Stimulated activated CD8-positive, alpha-beta memory T cell treated with anti-CD3 and anti-CD28 coated beads, Interleukin-4, amount 100 ng/mL, for 24 hours (primary cell): ENCODE measurements around the gene HEATR5B.

Experiments
- DNase-seq: peaks from one replicate; pipeline ENCODE4 v3.0.0-alpha.2; 2020; ENCODE audit warnings: low read depth

The HEATR5B gene

DNA sequence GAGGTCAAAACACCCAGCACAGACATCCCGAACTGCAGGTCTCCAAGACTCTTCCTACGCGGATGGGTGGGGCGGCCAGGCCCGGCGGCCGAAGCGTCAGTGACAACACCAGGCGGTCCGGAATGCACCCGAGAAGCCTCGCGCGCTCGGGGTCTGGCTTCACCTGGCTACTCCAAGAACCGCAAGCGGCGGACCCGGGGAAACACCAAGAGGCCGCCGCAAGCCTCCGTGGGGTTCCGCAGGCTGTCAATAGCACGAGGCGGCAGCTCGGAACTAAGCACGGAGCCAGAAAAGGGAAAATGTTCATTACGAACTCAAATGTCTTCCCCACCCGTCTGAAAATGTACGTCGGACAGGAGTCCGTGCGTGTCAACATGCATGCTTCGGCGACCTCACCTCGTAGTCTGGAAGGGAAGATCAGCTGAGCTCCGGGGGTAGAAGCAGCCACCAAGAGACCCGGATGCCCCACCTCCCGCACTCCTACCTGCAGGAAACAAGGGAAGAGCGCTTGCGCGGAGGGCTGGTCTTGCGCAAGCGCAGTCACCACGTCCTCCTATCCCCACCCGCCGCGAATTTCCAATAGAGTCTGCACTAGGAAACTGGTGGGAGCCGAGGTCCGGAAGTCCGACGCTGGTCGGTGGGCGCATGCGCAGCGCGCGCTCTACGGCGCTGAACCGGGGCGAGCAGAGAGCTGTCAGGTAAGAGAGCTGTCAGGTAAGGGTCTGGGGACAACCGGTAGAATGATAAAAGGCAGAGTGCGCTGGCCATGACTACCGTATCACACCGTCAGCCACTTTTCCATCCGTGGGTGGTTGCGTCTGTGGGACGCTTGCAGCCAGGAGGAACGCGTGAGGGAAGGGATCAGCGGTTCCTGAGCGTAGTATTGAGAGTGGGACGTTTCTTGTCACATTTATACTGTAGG, at the start of gene HEATR5B, which contains the start of gene GPATCH11:
Gene HEATR5B (minus strand): TSS at position 500 of the 922 bp plus-strand sequence. CDS start 958 bp downstream, outside the sequence.
Gene GPATCH11 (plus strand): TSS at position 646 of the 922 bp plus-strand sequence. CDS start 3,864 bp downstream, outside the sequence.
- peak; percentile 87 for DNase-seq

DNA sequence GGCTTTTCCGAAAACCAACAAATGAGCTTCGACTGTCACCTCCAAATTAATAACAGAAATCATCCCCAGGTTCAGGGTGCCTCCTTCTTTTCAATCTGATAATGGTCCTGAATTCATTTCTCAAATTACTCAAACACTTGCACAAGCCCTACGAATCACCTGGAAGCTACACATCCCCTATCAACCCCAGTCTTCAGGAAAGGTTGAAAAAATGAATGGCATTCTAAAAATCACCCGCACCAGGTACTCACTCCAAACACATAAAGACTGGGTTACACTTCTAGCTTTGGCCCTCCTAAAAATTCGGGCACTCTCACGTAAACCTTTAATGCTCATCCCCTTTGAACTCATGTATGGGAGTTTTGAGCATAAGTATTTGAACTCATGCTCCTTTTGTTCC, 48.7 kb upstream of the HEATR5B start:
- no peak for DNase-seq

DNA sequence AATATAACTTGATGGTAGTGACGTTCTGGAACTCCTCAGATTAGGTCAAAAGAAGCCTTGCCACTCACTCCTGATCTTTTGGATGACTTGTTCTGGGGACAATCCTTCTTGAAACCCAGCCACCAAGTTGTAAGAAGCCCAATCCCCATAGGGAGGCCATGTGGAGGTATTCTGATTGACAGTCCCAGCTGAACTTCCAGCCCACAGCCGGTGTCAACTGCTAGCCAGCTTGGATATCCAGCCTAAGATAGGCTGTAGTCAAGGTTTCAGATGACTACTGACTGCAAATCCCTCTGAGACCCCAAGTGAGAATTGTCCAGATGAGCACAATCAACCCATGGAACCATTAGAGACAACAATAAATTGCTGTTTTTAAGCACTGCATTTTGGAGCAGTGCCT, 41.2 kb upstream of the HEATR5B start:
- no peak for DNase-seq

DNA sequence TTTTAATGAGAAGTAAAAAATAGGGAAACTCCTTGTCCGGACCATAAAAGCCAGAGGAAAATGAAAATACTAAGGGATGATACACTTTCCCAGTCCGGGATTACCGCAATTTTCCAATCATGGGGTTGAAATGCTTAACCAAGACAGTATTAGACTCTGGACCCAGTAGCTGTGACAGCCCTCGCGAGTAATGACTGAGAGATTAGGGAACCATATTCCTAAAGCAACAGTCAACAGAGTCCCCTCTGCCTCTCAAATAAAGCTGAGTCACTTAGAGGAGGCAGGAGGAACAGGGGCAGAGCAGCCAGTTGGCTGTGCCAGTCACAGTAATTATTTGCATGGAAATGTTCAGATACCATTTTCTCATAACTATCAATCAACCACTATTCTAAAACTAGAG, 35.0 kb upstream of the HEATR5B start:
- DNase-seq: no peak

- no peak for DNase-seq
Measured at GRCh38 chr2:37117566-37117965, 33.4 kb upstream of the HEATR5B start.

DNA sequence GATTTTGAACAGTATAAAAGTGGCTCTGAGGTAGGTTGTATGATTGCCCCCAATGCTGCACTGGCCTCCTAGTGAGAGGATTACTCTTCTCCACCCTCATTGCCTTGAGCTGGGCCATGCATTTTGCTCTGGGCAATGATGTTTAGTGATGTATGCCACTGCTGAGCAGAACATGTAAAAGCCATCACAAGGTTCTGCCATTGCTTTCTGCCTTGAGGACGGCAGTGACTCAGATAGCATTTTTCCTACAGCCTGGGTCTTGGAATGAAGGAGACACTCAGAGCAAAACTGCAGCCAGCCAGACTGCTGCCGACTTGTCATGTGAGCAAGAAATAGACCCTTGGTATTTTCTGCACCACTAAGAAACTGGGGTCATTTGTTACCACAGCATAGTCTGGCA, 27.8 kb upstream of the HEATR5B start:
- no peak for DNase-seq

- no peak for DNase-seq
Measured at GRCh38 chr2:37110306-37111212, 26.4 kb upstream of the HEATR5B start.

DNA sequence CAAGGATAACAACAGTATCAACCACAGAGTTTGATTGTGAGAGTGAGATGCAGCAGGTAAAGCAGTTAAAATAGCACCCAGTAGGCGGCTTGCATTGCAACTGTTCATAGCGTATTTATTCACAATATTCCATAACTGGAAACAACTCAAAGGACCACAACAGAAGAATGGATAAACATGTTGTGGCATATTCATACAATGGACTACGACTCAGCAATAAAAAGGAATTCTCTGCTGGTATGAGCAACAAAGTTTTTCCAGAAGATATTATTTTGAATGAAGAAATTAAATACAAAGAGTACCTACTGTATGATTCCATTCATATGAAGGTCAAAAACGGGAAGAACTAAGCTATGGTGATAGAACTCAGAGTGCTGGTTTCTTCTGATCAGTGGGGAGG, 25.4 kb upstream of the HEATR5B start:
- DNase-seq: no peak

GRCh38 chr2:37105150-37105549, 21.0 kb upstream of the HEATR5B start:
- no peak for DNase-seq

DNA sequence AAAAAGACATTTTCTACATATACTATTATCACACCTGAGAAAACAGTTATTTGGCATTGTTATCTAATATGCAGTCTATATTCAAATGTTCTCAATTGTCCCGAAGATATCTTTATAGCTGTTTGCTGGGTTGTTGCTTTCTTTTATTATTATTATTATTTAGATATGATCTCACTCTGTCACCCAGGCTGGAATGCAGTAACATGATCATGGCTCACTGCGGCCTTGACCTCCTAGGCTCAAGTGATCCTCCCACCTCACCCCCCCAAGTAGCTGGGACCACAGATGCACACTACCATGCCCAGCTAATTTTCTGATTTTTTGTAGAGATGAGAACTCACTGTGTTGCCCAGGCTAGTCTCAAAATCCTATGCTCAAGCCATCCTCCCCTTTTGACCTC, 20.0 kb upstream of the HEATR5B start:
- DNase-seq: no peak

GRCh38 chr2:37102588-37102987, 18.4 kb upstream of the HEATR5B start:
- no peak for DNase-seq

GRCh38 chr2:37100054-37100453, 15.9 kb upstream of the HEATR5B start:
- DNase-seq: no peak

DNA sequence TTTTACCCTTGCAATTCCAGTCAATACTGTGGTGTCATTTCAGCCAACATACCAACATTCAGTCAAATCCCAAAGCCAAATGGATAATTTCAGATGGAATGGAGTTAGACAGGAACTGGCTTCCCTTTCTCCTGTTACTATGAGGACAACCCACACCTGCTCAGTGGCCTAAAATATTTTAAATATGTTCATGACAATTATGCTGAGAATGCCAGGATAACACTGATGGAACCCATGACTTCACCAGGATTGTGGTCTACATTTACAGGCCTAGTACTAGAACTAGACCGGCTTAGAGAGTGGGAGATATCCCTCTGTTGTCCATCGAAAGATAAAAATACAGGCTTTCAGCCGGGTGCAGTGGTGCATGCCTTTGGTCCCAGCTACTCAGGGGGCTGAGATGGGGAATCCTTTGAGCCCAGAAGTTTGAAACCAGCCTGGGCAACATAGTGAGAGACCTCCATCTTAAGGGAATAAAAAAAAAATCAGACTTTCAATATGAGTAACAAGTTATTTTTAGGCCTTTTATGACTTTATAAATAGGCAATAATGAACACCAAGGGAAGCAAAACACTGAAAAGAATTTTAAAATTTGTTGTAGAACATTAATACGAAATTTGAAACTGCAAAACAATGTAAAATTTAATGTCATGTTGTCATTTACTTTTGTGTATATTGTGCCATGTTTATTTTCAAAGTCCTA, 14.4 kb upstream of the HEATR5B start:
- no peak for DNase-seq

GRCh38 chr2:37096568-37096967, 12.4 kb upstream of the HEATR5B start:
- no peak for DNase-seq

DNA sequence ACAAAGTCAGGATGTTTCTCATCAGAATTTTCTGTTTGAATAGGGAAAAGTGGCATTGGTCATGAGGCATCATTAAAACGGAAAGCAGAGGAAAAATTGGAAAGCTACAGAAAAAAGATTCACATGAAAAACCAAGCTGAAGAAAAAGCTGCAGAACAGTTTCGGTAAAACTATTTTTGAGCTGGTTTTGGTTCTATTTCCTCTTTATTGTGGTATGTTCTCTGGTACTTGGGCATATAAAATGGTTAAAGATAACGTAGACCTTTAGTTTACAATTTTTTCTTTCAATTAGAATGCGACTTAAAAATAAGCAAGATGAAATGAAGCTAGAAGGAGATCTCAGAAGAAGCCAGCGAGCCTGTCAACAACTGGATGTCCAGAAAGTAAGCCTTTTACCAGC, 7.7 kb upstream of the HEATR5B start:
- DNase-seq: no peak

DNA sequence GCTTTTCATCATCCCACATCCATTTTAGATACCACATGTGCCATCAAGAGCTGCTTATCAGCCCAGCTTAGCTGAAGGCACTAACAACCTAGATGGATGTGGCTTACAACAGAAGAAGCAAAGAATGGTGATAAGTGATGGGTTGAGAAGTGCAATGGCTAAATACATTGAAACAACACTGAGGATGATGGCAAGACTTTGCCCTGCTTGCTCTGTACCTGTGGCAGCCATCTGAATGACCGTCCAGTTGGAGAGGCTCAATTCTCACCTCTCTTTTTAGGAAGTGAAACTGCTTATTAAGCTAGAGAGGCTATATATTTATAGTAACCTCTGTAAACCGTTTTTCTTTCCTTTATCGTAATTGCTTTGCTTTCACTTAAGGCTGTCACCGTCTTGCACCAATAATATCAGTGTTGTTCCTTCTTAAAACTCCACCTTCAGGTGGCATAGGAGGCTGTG, 5.9 kb upstream of the HEATR5B start:
- no peak for DNase-seq

DNA sequence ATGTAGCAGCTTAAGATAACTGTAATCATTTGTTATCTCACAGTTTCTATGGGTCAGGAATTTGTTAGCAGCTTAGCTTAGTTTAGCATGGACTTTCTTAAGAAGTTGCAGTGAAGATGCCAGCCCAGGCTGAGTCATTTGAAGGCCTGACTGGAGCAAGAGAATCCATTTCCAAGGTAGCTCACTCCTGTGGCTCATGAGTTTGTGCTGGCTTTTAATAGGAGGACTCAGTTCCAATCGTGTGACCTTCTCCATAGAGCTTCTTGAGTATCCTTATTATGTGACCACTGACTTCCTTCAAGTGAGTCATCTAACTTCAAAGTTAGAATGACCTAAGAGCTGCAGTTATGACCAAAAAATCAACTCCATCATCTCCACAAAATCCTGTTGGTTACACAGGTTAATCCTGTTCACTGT, 1.6 kb upstream of the HEATR5B start:
- DNase-seq: no peak

DNA sequence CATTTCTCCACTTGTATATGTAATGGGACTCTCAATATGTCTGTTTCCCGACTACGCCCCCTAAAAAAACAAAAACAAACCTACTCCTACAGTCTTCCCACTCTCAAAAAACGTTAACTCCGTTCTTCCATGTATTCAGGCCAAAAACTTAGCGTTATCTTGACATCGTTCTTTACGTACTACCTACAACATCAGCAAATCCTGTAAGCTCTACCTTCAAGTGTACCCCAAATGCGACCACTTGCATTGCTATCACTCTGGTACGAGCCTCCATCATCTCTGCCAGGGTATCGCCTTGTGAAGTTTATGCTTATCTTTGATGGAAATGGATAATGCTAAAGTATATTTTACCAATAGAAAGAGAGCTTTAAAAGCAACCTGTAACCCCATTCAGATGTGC, 625 bp upstream of the HEATR5B start:
- DNase-seq: no peak

GRCh38 chr2:37080689-37081088, 3.5 kb downstream of the HEATR5B start:
- no peak for DNase-seq

DNA sequence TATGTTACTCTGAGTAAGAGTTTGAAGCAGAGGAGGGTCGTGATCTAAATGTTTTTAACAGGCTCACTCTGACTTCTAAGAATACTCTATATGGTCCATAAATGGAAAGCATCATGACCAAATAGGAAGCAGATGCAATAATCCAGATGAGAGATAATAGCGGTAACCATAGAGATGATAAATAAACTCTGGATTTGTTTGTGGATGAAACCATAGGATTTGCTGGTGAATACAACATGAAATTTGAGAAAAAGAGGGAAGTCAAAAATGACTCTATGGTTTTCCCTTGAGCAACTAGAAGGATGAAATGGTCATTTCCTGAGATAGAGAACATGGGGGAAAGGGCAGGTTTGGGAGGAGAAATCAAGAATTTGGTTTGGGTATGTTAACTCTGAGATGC, 3.9 kb downstream of the HEATR5B start:
- no peak for DNase-seq

DNA sequence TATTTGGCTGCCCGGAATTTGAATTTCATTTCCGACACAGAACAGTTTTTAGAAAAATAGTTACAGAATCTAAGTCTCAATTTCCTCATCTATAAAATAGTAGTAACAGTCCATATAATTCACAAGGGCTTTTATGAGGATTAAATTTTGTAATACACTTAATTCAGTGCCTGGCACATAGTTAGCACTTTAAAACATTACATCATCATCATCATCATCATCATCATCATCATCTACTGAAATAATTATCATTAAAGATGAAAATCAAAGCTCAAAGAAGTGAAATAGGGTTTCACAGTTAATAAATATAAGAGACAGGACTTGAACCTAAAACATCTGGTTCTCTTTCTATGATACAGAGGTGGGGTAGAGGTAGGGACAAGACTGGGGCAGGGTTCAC, 13.2 kb downstream of the HEATR5B start:
- no peak for DNase-seq

- no peak for DNase-seq
Measured at GRCh38 chr2:37068686-37069085, 15.5 kb downstream of the HEATR5B start.
